Natural killer cell (primary cell): ENCODE measurements around the gene UBA3. TPM values are rescaled to one million over a fixed set of nuclear protein-coding genes. Genes with fewer than 3 reads are reported as not detected.

Experiments
- ATAC-seq, 3 donors: fragments of 150-1000 bp in 2 of 3; fragments of 200-7000 bp in 1 of 3; cut with Tn5 transposase; 1 replicate in 1 of 3; 2 replicates in 2 of 3; pipeline ENCODE4 v1.10.0; 2021; ENCODE audit warnings: mild to moderate bottlenecking in 2 of 3, moderate library complexity in 2 of 3
- DNase-seq, 2 donors: peaks; one replicate each; pipeline versions ENCODE4 v3.0.0 to v3.0.0-alpha.2; 2013 to 2021; ENCODE audit warnings: mixed read lengths in 1 of 2
- H3K27ac ChIP-seq: one replicate; pipeline ENCODE4 v1.5.1; 2013; ENCODE audit warnings: mild to moderate bottlenecking, low read length
- H3K27me3 ChIP-seq: one replicate; pipeline ENCODE4 v1.6.1; 2013; ENCODE audit warnings: low read length; ENCODE audit not compliant: control insufficient read depth, insufficient read depth
- H3K36me3 ChIP-seq: one replicate; pipeline ENCODE4 v1.6.1; 2013; ENCODE audit warnings: low read length; ENCODE audit not compliant: control insufficient read depth, insufficient read depth
- H3K4me1 ChIP-seq: one replicate; pipeline ENCODE4 v1.6.1; 2013; ENCODE audit warnings: low read length; ENCODE audit not compliant: control insufficient read depth, insufficient read depth
- H3K4me3 ChIP-seq: one replicate; pipeline ENCODE4 v1.5.1; 2013; ENCODE audit warnings: low read length
- H3K9me3 ChIP-seq: one replicate; pipeline ENCODE4 v1.6.1; 2013; ENCODE audit warnings: low read length; ENCODE audit not compliant: control insufficient read depth, insufficient read depth
- H3K27ac Mint-ChIP-seq, 2 donors: one replicate each; pipeline ENCODE4 v1.8.0; 2022; ENCODE audit warnings: mild to moderate bottlenecking in 2 of 2, mixed read lengths in 2 of 2, moderate library complexity in 1 of 2
- H3K27me3 Mint-ChIP-seq, 2 donors: one replicate each; pipeline ENCODE4 v1.8.0; 2022; ENCODE audit warnings: low read depth in 2 of 2, mixed read lengths in 2 of 2
- H3K36me3 Mint-ChIP-seq: one replicate; pipeline ENCODE4 v1.8.0; 2022; ENCODE audit warnings: mixed read lengths
- H3K4me1 Mint-ChIP-seq, 2 donors: one replicate each; pipeline ENCODE4 v1.8.0; 2022; ENCODE audit warnings: mixed read lengths in 2 of 2
- H3K4me3 Mint-ChIP-seq: one replicate; pipeline ENCODE4 v1.8.0; 2022; ENCODE audit warnings: mild to moderate bottlenecking, moderate library complexity, mixed read lengths
- H3K9me3 Mint-ChIP-seq, 2 donors: one replicate each; pipeline ENCODE4 v1.8.0; 2022; ENCODE audit warnings: mixed read lengths in 2 of 2
- WGBS: methylation state at CpG from one replicate; pipeline ENCODE4 v1.1.7; 2013; ENCODE audit warnings: missing lambda C conversion rate; ENCODE audit not compliant: insufficient coverage; 5-methylcytosine and 5-hydroxymethylcytosine counted together
- intact Hi-C: fragments of 100-400 bp; cut with micrococcal nuclease; formaldehyde crosslinking; loops from one replicate; pipeline ENCODE4 v1.14.2; 2022
- total RNA-seq, 4 donors: library from RNA; stranded (reverse); fragments of 120-200 nt in 1 of 4; gene quantifications; one replicate each; pipeline versions ENCODE4 v1.2.3 to v1.2.4, GENCODE V29; 2013 to 2022
- TF ChIP-seq, protein P1 (sequence below): fragments of 200-600 bp; IDR thresholded peaks from one replicate; pipeline ENCODE4 v1.8.0; 2022; ENCODE audit warnings: antibody characterized with exemption

The UBA3 gene
- total RNA-seq, 3 donors from 2014 or later (not counting 1 experiment from before 2014, with no cell fraction given) = 72.0 to 87.7 (median 72.8) TPM

DNA sequence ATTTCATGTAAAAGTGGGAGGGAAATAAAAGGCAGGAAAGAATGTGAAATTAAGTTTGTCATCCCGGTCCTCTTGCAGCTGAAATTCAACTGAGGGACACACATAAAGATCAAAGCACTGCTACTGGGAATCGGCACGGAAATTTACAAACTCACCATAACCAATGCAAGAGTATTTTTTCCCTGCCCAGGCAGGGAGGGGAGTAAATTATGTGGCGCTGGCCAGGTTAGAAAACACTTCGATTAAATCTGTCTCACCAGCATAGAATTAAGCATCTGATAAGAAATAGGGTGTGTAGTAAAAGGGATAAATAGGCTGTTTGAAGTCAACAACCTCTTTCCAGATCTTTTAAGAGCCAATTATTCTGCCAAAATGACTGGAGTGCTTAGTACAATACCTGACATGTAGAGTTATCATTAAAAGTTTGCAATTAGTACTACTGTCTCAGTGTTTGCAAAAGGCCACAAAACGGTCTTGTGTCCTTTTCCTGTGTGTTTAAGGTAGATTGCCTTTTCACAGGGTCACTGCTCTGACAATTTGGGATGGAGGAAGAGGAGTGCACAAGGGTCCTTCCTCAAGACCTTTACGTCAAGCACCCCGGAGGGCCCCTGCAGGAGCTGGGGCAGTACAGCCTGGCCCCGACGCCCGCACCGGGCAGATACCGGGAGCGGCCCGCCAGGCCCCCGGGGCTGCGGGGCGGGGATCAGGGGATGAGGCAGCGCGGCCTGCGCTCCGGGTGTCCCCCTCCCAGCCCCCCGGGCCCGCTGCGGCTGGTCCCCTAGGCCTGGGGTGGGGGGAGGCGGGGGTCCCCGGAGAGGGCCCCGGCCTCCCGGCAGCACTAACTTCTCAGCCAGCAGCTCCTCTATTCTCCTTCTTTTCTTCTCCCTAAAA is 651 bp downstream of the UBA3 start:
- Histone ChIP-seq H3K4me1 (peaks cover 33% of the 10 kb centered on the region), H3K9me3 (no peaks in the 10 kb centered on the region), H3K4me3 (peak overlapping the region; percentile 47), H3K27ac (peak overlapping the region; percentile 28), H3K27me3 (no peaks in the 10 kb centered on the region), H3K36me3 (peaks cover 9% of the 10 kb centered on the region)
- Mint-ChIP-seq H3K27ac (peak overlapping the region; percentile 78 to 82), H3K4me1 (peaks cover 43% of the 10 kb centered on the region in 2 donors), H3K9me3 (no peaks in the 10 kb centered on the region), H3K27me3 (no peaks in the 10 kb centered on the region), H3K36me3 (no peaks in the 10 kb centered on the region), H3K4me3 (peak overlapping the region; percentile 90)
- DNase-seq (peak; percentile 31 to 35), ATAC-seq (peak in 2 of 3 donors; percentile 6 to 31)
- intact Hi-C loops = loop anchor here (1.0 to 10.0 kb wide), 2 partner anchors 27 to 1425 kb away; partner anchors contain the start of genes SUCLG2 and TMF1
- 1% methylated on average over 24 of the region's 29 CpGs for WGBS
- TF ChIP-seq, protein P1, sequence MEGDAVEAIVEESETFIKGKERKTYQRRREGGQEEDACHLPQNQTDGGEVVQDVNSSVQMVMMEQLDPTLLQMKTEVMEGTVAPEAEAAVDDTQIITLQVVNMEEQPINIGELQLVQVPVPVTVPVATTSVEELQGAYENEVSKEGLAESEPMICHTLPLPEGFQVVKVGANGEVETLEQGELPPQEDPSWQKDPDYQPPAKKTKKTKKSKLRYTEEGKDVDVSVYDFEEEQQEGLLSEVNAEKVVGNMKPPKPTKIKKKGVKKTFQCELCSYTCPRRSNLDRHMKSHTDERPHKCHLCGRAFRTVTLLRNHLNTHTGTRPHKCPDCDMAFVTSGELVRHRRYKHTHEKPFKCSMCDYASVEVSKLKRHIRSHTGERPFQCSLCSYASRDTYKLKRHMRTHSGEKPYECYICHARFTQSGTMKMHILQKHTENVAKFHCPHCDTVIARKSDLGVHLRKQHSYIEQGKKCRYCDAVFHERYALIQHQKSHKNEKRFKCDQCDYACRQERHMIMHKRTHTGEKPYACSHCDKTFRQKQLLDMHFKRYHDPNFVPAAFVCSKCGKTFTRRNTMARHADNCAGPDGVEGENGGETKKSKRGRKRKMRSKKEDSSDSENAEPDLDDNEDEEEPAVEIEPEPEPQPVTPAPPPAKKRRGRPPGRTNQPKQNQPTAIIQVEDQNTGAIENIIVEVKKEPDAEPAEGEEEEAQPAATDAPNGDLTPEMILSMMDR = no peak

DNA sequence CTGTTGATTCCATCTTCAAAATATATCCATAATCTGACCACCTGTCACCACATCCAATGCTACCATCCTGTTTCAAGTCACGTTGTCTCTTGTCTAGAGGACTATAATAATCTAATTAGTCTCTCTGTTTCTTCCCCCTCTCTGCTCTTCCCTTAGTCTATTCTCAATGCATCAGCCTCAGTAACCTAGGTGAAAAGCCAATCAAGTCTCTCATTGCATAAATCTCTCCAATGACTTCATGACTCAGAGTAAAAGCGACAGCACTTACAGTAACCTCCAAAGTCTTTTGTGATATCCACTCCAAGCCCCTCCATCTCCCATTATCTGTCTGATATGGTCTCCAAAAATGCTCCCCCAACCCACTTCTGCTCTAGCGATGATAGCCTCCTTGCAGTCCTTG is 7.2 kb downstream of the UBA3 start:
- Histone ChIP-seq H3K27ac (no peak overlapping the region), H3K4me3 (no peak overlapping the region), H3K36me3 (peaks cover 39% of the 10 kb centered on the region), H3K9me3 (no peaks in the 10 kb centered on the region), H3K27me3 (no peaks in the 10 kb centered on the region), H3K4me1 (peaks cover 3% of the 10 kb centered on the region)
- Mint-ChIP-seq H3K27me3 (no peaks in the 10 kb centered on the region), H3K36me3 (peaks cover 7% of the 10 kb centered on the region), H3K4me1 (peaks cover 13 to 25% of the 10 kb centered on the region in 2 donors), H3K4me3 (no peak overlapping the region), H3K27ac (no peak overlapping the region), H3K9me3 (no peaks in the 10 kb centered on the region)
- DNase-seq (no peak), ATAC-seq (no peak)
- TF ChIP-seq, protein P1 = no peak
- intact Hi-C loops = no loop called here
- WGBS = 97% methylated on average over 3 of the region's 3 CpGs

DNA sequence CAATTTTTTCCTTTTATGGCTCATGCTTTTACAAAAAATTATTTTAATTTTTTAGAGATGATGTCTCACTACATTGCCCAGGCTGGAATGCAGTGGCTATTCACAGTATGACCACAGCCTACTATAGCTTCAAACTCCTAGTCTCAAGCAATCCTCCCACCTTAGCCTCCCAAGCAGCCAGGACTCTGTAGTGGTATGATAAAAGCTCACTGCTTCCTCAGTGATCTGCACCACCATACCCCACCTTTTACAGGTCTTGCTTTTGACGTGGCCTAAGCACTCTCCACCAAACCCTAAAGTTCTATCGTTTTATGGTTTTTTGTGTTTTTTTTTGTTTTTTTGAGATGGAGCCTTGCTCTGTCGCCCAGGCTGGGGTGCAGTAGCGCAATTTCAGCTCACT is 14.0 kb downstream of the UBA3 start:
- 48% methylated on average over 2 of the region's 4 CpGs for WGBS
- Mint-ChIP-seq H3K4me3 (no peak overlapping the region), H3K36me3 (peaks cover 7% of the 10 kb centered on the region), H3K27ac (peak overlapping the region in 1 of 2 donors; percentile 29), H3K27me3 (no peaks in the 10 kb centered on the region), H3K4me1 (peaks cover 15 to 16% of the 10 kb centered on the region in 2 donors), H3K9me3 (no peaks in the 10 kb centered on the region)
- DNase-seq (no peak), ATAC-seq (no peak)
- Histone ChIP-seq H3K4me3 (no peak overlapping the region), H3K27ac (no peak overlapping the region), H3K27me3 (no peaks in the 10 kb centered on the region), H3K36me3 (peaks cover 39% of the 10 kb centered on the region), H3K4me1 (no peaks in the 10 kb centered on the region), H3K9me3 (no peaks in the 10 kb centered on the region)
- intact Hi-C loops = no loop called here
- TF ChIP-seq, protein P1 = no peak
